ENCODE measurements around the gene ST3GAL5. TPM values are rescaled to one million over a fixed set of nuclear protein-coding genes. Genes with fewer than 3 reads are reported as not detected.

ST3GAL5 gene
- total RNA-seq, 1 experiment from 2014 or later: 3.8 TPM

DNA sequence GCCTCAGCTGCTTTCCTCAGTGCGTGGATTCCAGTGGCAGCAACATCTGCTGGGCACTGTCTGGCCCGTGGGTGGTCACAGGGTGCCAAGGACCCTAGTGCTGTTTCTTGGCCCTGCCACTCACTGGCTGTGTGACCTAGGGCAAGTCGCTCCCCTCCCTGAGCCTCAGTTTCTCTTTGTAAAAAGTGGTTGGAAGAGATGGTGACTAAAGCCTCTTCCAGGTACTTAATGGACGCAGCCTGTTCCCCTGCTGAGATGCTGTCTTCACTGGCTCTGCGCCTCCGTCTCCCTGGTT is 92.8 kb downstream of the ST3GAL5 start:
- H2AFZ ChIP-seq (ENCODE audit: low read length): no peak overlapping the region
- no peak for DNase-seq
- no peaks in the 10 kb centered on the region for H3K27me3 ChIP-seq (ENCODE audit: low read length)
- no peak overlapping the region for H3K27ac ChIP-seq (ENCODE audit: low read length)
- H3K9me3 ChIP-seq (ENCODE audit: low read length): no peaks in the 10 kb centered on the region; the same call in 1 of the 2 replicates
- H3K9me2 ChIP-seq (replicated peaks; ENCODE audit: insufficient read depth, low read length): no peaks in the 10 kb centered on the region
- no peak overlapping the region for H3K4me3 ChIP-seq (ENCODE audit: low read length)
- H4K20me1 ChIP-seq (ENCODE audit: insufficient read depth, low read depth, low read length): no peaks in the 10 kb centered on the region
- no peak overlapping the region for H3K4me2 ChIP-seq (ENCODE audit: low read depth, low read length, poor library complexity, severe bottlenecking)
- H3K79me2 ChIP-seq (ENCODE audit: low read length): no peaks in the 10 kb centered on the region
- no peaks in the 10 kb centered on the region for H3K36me3 ChIP-seq (ENCODE audit: insufficient read depth, low read length)
- no peak overlapping the region for H3K9ac ChIP-seq (ENCODE audit: low read length)
- H3K4me1 ChIP-seq (ENCODE audit: low read length): no peaks in the 10 kb centered on the region

DNA sequence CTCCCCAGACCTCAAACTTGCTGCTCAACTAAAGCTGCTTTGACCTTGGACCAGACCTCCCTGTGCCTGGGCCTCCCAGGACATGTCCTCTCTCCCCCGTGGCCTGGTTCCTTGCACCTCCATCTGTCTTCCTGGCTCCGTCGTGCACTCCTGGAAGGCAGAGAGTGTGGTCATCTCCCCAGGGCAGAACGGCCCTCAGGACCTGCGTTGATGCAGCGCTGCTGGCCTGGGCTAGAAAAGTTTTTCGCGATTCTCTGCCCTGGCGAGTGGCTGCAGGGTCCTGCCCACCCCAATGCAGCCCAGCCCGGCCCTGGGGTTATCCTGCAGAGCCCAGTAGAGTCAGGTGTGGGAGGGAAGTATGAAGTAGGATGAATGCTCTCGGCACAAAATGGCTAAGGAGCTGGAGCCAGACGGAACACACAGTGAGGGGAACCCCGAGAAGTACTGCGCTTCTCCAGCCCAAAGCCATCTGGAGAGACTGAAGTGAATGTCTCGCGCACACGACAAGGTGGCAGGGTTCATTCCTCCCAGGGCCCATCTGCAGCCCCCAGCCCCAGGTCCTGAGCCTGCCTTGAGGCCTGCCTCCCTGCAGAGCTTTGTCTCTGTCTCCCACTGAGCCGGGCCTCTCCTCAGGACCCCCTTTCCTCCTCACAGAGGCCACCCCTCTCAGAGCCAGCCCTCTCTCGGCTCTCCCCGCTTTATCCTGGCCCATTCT is 93.3 kb downstream of the ST3GAL5 start:
- DNase-seq: no peak
- Histone ChIP-seq H3K27me3 (ENCODE audit: low read length) (no peaks in the 10 kb centered on the region), H3K36me3 (ENCODE audit: insufficient read depth, low read length) (no peaks in the 10 kb centered on the region), H3K9me3 (ENCODE audit: low read length) (no peaks in the 10 kb centered on the region), H3K4me2 (ENCODE audit: low read depth, low read length, poor library complexity, severe bottlenecking) (no peak overlapping the region), H2AFZ (ENCODE audit: low read length) (no peak overlapping the region), H4K20me1 (ENCODE audit: insufficient read depth, low read depth, low read length) (no peaks in the 10 kb centered on the region), H3K9me2 (replicated peaks; ENCODE audit: insufficient read depth, low read length) (no peaks in the 10 kb centered on the region), H3K4me1 (ENCODE audit: low read length) (no peaks in the 10 kb centered on the region), H3K27ac (ENCODE audit: low read length) (no peak overlapping the region), H3K9ac (ENCODE audit: low read length) (no peak overlapping the region), H3K4me3 (ENCODE audit: low read length) (no peak overlapping the region), H3K79me2 (ENCODE audit: low read length) (no peaks in the 10 kb centered on the region)

DNA sequence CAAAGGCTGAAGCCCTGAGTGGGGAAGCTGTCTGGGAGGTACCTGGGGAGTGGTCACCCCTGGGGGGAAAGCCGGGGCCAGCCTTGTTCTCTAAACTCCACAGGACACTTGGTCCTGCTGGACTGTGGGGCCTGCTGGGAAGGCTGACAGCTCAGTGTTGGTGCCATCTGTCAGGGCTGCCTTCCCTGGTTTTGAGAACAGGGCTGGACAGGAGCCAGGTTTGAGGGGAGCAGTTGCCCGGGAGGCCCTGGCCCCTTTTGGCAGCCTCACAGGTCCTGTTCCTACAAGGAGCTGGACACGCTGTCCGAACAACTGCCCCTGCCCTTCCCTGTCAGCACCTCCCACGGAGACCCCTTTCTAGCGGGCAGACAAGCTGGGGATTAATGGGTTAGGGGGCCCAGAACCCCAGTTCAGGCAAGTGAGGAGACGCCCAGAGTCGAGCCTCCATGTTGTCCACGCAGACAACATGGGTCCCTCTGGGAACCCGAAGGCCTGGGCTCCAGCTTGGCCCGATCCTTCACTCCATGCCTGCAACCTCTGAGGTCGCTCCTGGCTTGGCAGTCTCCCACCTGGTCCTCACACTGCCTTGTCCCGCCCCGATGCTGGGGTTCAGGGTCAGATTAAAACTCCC is 94.2 kb downstream of the ST3GAL5 start:
- Histone ChIP-seq H4K20me1 (ENCODE audit: insufficient read depth, low read depth, low read length) (no peaks in the 10 kb centered on the region), H3K4me3 (ENCODE audit: low read length) (no peak overlapping the region), H2AFZ (ENCODE audit: low read length) (no peak overlapping the region), H3K36me3 (ENCODE audit: insufficient read depth, low read length) (no peaks in the 10 kb centered on the region), H3K9ac (ENCODE audit: low read length) (no peak overlapping the region), H3K4me2 (ENCODE audit: low read depth, low read length, poor library complexity, severe bottlenecking) (no peak overlapping the region), H3K79me2 (ENCODE audit: low read length) (no peaks in the 10 kb centered on the region), H3K9me3 (ENCODE audit: low read length) (no peaks in the 10 kb centered on the region), H3K27ac (ENCODE audit: low read length) (no peak overlapping the region), H3K4me1 (ENCODE audit: low read length) (no peaks in the 10 kb centered on the region), H3K27me3 (ENCODE audit: low read length) (no peaks in the 10 kb centered on the region), H3K9me2 (replicated peaks; ENCODE audit: insufficient read depth, low read length) (no peaks in the 10 kb centered on the region)
- no peak for DNase-seq

DNA sequence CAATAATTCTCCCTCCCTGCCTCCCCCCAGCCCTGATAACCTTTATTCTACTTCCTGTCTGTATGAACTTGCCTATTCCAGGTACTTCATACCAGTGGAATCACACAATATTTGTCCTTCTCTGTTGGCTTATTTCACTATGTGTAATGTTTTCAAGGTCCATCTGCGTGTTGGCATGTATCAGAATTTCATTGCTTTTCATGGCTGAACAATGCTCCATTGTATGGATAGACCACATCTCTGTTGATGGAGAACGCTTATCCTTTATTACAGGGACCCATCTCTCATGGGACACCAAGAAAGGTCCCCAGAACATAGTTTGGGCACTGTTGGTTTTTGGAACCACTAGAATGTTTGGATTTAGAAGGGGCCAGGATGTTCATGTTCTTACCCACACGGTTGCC is 94.8 kb downstream of the ST3GAL5 start:
- Histone ChIP-seq H4K20me1 (ENCODE audit: insufficient read depth, low read depth, low read length) (no peaks in the 10 kb centered on the region), H3K4me3 (ENCODE audit: low read length) (no peak overlapping the region), H3K9me3 (ENCODE audit: low read length) (no peaks in the 10 kb centered on the region), H3K9ac (ENCODE audit: low read length) (no peak overlapping the region), H3K27me3 (ENCODE audit: low read length) (no peaks in the 10 kb centered on the region), H3K9me2 (replicated peaks; ENCODE audit: insufficient read depth, low read length) (no peaks in the 10 kb centered on the region), H2AFZ (ENCODE audit: low read length) (no peak overlapping the region), H3K4me2 (ENCODE audit: low read depth, low read length, poor library complexity, severe bottlenecking) (no peak overlapping the region), H3K4me1 (ENCODE audit: low read length) (no peaks in the 10 kb centered on the region), H3K27ac (ENCODE audit: low read length) (no peak overlapping the region), H3K79me2 (ENCODE audit: low read length) (no peaks in the 10 kb centered on the region), H3K36me3 (ENCODE audit: insufficient read depth, low read length) (no peaks in the 10 kb centered on the region)
- DNase-seq: no peak

DNA sequence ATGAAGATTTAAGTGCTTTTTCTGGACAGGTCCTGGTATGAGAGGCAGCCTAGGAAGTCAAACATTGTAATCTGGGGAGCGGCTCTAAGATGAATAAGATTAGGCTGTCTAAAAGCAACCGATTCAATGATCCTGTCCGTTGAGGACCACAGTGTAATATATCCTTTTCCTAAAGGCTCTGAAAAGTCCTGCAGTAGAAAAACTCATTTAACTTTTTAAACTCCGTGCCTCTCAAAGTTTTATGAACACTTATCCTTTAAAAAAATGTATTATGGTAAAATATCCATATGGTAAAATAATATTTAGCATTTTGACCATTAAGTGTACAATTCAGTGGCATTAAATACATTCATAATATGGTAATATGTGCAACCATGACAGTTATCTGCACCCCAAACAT is 95.2 kb downstream of the ST3GAL5 start:
- H3K9me2 ChIP-seq (replicated peaks; ENCODE audit: insufficient read depth, low read length): no peaks in the 10 kb centered on the region
- H3K4me1 ChIP-seq (ENCODE audit: low read length): no peaks in the 10 kb centered on the region
- no peaks in the 10 kb centered on the region for H3K9me3 ChIP-seq (ENCODE audit: low read length)
- H3K4me2 ChIP-seq (ENCODE audit: low read depth, low read length, poor library complexity, severe bottlenecking): no peak overlapping the region
- H3K27ac ChIP-seq (ENCODE audit: low read length): no peak overlapping the region
- H2AFZ ChIP-seq (ENCODE audit: low read length): no peak overlapping the region
- no peaks in the 10 kb centered on the region for H3K27me3 ChIP-seq (ENCODE audit: low read length)
- DNase-seq: no peak
- no peaks in the 10 kb centered on the region for H4K20me1 ChIP-seq (ENCODE audit: insufficient read depth, low read depth, low read length)
- H3K79me2 ChIP-seq (ENCODE audit: low read length): no peaks in the 10 kb centered on the region
- H3K9ac ChIP-seq (ENCODE audit: low read length): no peak overlapping the region
- no peak overlapping the region for H3K4me3 ChIP-seq (ENCODE audit: low read length)
- no peaks in the 10 kb centered on the region for H3K36me3 ChIP-seq (ENCODE audit: insufficient read depth, low read length)

DNA sequence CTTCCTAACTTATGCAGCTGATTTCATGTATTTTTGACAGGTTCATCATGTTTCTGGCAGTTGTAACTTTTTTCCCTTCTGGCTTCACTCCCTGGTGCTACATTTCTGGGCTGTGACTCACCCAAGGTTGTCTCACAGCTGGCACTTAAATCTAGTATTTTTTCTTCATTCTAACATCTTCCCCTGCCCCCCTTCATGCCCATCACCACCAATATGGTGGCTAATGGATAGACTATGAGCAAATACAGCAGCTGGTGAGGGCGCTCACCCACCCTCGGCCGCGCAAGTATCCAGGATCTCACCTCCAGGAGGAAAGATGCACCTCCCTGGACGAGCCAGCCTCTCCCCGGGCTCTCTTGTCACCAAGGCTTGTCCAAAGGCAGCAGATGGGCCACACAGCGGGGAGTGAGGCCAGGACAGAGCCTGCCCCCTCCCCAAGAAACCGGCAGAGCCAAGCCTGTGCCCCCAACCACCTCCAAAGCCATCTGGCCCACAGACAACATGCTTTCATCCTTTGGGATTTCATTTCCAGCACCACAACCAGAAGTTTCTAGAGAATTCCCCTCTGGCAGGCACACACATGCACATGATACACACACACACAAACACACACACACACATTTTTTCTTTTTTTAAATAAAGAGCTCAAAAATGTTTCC is 95.9 kb downstream of the ST3GAL5 start:
- H3K27ac ChIP-seq (ENCODE audit: low read length): no peak overlapping the region
- no peaks in the 10 kb centered on the region for H3K36me3 ChIP-seq (ENCODE audit: insufficient read depth, low read length)
- DNase-seq: no peak
- H3K9ac ChIP-seq (ENCODE audit: low read length): no peak overlapping the region
- H3K4me3 ChIP-seq (ENCODE audit: low read length): no peak overlapping the region
- H3K79me2 ChIP-seq (ENCODE audit: low read length): no peaks in the 10 kb centered on the region
- H2AFZ ChIP-seq (ENCODE audit: low read length): no peak overlapping the region
- H3K4me1 ChIP-seq (ENCODE audit: low read length): no peaks in the 10 kb centered on the region
- H3K9me3 ChIP-seq (ENCODE audit: low read length): no peaks in the 10 kb centered on the region
- H4K20me1 ChIP-seq (ENCODE audit: insufficient read depth, low read depth, low read length): no peaks in the 10 kb centered on the region; the same call in 1 of the 2 replicates
- H3K9me2 ChIP-seq (replicated peaks; ENCODE audit: insufficient read depth, low read length): no peaks in the 10 kb centered on the region
- H3K27me3 ChIP-seq (ENCODE audit: low read length): no peaks in the 10 kb centered on the region
- H3K4me2 ChIP-seq (ENCODE audit: low read depth, low read length, poor library complexity, severe bottlenecking): no peak overlapping the region

DNA sequence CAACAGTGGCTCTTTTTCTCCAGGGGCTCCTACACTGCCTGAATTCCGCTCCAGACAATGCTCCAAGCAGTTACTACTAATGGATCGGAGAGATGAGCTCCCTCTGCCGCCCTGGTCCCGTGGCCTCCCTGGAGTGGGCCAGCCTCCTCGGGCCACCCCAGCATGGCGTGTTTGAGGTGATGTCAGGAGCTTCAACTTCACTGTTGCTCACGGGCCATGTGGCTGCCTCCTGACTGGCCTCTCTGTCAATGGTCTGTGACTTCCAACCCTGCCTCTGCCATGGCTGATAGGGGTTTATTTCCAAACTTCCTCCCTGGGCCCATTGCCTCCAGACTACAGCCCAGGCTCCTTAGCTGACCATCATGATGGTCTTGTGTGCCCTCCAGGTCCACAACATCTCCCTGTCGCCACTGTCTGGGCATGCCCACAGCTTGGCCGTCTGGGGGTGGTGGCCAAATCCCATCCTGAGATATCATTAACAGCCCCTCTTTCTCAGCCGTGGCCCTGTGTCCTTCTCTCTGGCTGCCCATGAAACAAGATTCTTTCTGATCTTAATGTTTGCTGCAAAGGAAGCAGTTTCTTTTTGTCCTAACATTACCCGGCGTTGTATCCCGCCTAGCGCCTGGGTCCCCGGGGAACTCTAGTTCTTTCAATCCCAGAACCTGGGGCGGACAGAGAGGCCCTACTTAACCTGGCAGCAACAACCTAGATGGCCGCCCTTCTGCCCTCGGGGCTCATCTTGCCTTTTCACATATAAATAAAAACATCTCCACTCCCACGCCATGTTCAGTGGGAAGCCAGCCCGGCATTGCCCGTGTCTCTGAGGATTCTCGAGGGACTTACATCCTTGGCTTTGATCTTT is 96.9 kb downstream of the ST3GAL5 start:
- H3K4me2 ChIP-seq (ENCODE audit: low read depth, low read length, poor library complexity, severe bottlenecking): no peak overlapping the region
- no peaks in the 10 kb centered on the region for H3K36me3 ChIP-seq (ENCODE audit: insufficient read depth, low read length)
- no peak for DNase-seq
- no peaks in the 10 kb centered on the region for H3K9me3 ChIP-seq (ENCODE audit: low read length)
- no peak overlapping the region for H3K4me3 ChIP-seq (ENCODE audit: low read length)
- H2AFZ ChIP-seq (ENCODE audit: low read length): no peak overlapping the region
- no peaks in the 10 kb centered on the region for H3K4me1 ChIP-seq (ENCODE audit: low read length)
- H3K27me3 ChIP-seq (ENCODE audit: low read length): no peaks in the 10 kb centered on the region
- H3K9ac ChIP-seq (ENCODE audit: low read length): no peak overlapping the region
- H3K79me2 ChIP-seq (ENCODE audit: low read length): no peaks in the 10 kb centered on the region
- no peak overlapping the region for H3K27ac ChIP-seq (ENCODE audit: low read length)
- no peaks in the 10 kb centered on the region; the same call in 1 of the 2 replicates for H4K20me1 ChIP-seq (ENCODE audit: insufficient read depth, low read depth, low read length)
- H3K9me2 ChIP-seq (replicated peaks; ENCODE audit: insufficient read depth, low read length): no peaks in the 10 kb centered on the region

Data from Karpas-422 (cell line).